GM21367 (cell line): ENCODE data around the gene COL4A3.
"Not testable (repeated sequence)": the region's sequence is repeated elsewhere in the genome, so short reads cannot be mapped to it uniquely, and the experiment has no call there.

Experiments used
- ATAC-seq: cut with Tn5 transposase; IDR thresholded peaks from one replicate; pipeline ENCODE4 v1.9.1; 2021; ENCODE audit not compliant: unreplicated experiment

The COL4A3 gene

DNA sequence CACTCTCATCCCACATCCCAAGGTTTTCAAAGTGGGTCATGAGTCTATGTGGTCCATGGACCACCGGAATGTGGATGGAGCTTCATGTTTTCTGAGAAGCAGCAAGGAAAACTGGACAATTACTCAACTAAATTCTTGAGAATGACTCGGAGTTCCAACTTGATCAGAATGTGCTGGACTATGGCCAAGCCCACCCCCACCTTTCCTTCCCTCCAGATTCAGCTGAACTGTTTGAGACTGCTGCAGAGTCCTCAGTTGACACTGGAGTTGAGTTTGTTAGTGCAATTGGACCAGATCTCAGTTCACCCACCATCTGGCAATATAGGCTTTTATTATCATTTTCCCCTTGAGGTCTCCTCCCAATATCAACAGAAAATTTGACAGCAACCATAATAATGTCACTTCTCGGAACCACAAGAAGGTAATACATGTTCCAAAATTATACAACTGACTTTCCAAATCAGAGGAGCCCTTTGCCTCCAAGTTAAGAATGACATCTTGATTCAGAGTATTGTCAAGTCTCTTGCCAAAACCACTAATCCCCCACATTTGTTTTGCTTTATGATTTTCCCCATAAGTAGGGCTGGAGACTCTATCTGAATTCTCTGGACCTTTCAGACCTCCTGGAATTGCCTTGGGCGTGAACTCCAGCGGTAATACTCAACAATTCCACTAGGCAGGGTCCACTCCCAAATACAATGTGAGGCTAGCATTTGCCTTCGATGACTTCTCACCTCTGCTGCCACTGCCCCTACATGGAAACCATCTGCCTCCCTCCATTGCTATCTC lies 9.2 kb upstream of the COL4A3 start:
- ATAC-seq, result no peak

- no peak for ATAC-seq
Observed at GRCh38 chr2:227160164-227160563, 4.3 kb upstream of the COL4A3 start.

DNA sequence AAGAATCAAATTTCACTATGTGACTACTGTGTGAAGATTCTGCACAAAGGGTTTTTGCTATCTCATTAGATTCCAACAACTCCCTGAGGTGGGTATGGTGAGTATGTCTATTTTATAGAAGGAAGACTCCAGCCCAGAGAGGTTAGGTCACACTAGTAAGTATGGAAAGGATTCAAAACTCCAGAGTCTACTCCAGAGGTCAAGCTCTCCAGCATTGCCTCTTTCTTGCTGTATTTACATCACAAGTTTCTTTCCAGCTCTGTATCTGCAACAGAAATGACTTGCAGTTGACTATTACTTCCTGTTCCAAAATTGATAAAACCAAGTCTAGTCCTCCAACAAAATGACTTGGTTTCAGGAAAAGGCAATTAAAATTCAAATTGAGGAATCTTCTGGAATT lies 2.5 kb upstream of the COL4A3 start:
- no peak for ATAC-seq

GRCh38 chr2:227163485-227163997 lies 883 bp upstream of the COL4A3 start:
- ATAC-seq, result peak; percentile 66

DNA sequence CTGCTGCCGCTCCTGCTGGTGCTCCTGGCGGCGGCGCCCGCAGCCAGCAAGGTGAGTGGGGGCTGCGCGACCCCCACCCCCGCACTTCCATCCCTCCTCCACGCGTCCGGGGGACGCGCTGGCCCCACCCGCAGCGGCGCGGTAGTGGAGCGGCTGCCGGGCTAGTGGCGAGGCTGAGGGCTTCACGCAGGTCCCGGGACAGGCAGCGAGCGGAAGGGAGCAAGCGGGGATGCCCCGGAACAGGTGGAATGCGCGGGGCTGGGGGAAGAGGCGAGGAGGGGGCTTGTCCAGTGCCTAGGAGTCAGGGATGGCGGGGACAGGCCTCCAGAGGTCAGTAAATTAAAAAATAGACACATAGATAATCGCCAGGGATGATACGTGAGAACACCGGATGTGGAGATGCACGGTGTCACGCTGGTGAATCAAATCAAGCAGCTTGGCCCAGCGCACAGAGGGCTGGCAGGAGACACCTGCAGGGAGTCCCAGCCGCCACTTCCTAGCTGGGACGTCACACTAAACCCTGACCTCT lies 403 bp downstream of the COL4A3 start:
- peak; percentile 63 for ATAC-seq

DNA sequence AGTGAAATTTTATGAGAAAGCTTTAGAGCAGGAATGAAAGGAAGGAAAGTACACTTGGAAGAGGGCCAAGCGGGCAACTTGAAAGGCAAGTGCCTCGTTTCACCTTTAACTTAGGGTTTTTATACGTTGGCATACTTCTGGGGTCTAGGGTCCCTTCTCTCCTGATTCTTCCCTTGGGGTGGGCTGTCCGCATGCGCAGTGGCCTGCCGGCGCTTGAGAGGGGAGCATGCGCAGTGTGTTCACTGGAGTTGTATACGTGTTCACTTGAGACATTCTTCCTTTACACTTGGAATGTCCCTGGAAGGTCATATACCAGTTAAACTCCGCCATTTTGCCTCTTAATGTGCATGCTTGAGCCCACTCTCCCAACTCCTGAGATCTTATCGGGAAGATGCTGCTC lies 7.4 kb downstream of the COL4A3 start:
- ATAC-seq, result not testable (repeated sequence)

DNA sequence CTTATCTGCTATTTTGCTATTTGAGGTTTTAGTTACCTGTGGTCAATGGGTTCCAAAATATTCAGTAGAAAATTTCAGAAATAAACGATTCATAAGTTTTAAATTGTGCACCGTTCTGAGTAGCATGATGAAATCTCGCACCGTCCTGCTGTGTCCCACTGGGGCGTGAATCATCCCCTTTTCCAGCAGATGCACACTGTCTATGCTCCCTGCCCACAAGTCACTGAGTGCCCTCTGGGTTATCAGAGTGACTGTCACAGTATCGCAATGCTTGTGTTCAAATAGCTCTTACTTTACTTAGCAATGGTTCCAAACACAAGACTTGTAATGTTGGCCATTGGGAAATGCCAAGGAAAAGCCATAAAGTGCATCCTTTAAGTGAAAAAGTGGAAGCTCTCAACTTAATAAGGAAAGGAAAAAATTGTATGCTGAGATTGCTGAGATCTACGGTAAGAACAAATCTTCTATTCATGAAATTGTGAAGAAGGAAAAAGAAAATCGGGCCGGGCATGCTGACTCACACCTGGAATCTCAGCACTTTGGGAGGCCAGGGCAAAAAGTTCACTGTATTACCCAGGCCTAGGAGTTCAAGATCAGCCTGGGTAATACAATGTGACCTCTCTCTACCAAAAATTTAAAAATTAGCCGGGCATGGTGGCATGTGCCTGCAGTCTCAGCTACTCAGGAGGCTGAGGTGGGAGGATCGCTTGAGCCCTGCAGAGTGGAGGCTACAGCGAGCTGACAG lies 13.3 kb downstream of the COL4A3 start:
- no peak for ATAC-seq

- ATAC-seq, result no peak
Observed at GRCh38 chr2:227179988-227180685, 15.7 kb downstream of the COL4A3 start.

DNA sequence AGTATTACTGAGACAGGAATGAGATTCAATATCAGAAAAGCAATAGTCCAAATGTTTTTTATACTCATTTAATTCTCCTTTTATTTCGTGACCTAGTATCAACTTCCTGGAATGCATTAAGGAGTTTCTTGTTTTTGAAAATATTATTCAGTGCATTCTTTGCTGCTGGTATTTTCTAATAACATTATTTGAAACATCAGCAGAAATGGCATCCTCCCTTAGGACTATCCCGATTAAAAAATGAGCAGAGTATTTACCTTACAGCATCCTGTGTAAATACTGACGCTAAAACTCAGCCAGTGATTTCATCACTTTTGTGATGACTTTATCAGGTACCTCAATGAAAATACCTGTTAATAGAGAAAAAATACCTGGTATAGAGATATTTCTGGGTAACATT lies 16.3 kb downstream of the COL4A3 start:
- ATAC-seq, result no peak

DNA sequence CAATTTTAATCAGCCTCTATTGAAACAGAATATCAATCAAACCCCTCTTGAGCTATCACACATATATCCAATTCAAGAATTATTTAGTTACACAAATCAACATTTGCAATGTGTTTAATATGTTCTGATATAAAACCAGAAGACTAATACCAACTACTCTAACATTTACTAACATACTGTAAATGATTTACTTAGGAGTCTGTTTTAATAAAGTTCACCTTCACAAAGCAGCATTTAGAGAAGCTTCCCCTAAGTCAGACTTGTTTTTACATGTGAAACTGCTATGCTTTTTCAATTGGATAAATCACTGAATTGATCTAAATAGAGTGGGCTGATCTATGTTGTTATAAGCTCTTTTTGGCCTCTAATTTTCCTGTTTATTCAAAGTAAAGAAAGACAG lies 18.3 kb downstream of the COL4A3 start:
- ATAC-seq, result no peak

- no peak for ATAC-seq
Observed at GRCh38 chr2:227183657-227184367, 19.4 kb downstream of the COL4A3 start.

DNA sequence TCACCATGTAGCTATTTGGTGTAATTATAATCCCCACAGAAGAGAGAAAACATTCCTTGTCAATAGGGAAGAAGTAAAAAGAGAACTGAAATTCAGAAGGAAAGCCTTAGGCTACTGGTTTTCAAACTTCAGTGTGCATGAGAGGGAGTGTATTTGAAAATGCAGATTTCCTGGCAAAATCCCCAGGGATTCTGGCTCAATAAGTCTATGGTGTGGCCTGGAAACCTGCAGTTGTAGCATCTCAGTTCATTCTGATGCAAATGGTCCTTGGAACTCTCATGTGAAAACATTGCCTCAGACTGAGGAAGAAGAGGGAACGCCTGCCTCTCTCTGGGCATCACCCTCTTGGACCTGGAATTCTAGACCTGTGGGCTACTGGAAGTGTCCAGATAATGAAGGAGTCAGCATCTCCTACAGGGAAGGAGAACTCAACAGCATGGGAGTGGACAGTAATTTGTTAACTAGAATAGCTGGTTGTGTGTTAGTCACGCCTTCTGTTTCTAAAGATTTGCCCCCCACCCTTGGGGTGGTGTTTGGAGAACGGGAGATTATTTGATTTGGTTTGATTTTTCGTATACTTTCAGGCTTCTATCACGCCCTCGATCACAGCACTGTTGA lies 21.3 kb downstream of the COL4A3 start:
- no peak for ATAC-seq

- no peak for ATAC-seq
Observed at GRCh38 chr2:227186751-227187150, 22.3 kb downstream of the COL4A3 start.

GRCh38 chr2:227188292-227188691 lies 23.9 kb downstream of the COL4A3 start:
- no peak for ATAC-seq

- ATAC-seq, result no peak
Observed at GRCh38 chr2:227191367-227191766, 26.9 kb downstream of the COL4A3 start.

DNA sequence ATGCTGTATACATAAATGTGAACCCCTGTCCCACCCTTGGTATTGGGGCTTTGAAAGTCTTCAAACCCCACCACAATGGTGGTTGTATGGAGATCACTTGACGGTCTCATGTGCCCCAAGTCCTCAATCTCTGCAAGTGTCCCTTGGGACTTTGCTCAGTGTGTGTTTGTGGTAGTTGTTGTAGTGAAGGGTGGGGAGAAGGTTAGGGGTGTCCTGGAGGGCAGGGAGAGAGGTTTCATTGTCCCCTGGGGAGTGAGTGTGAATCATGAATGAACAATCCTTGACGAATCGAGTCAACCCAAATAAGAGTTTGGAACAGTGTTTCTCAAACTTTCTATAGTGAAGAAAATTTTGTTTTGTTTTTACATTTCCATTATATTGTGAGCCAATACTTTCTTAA lies 28.1 kb downstream of the COL4A3 start:
- ATAC-seq, result no peak

GRCh38 chr2:227194219-227194618 lies 29.8 kb downstream of the COL4A3 start:
- no peak for ATAC-seq

GRCh38 chr2:227198866-227199265 lies 34.4 kb downstream of the COL4A3 start:
- no peak for ATAC-seq

DNA sequence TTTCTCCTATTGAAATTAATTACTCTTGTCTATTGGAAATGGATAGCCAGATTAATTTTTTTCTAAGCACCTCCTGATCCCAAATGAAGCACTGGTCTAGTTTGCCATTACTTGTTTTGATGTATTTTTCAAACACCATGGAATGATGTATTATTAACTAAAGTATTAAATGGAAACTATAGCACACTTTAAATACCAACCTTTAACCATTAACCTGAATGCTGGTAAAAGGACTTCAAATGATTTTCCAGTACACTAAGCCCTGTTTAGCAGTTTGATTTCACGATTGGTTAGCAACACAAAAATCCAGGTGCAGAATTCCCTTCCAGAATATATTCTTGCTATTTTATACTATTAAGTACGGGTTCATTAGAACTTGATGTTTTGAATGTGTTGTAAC lies 37.3 kb downstream of the COL4A3 start:
- ATAC-seq, result no peak

- ATAC-seq, result no peak
Observed at GRCh38 chr2:227204452-227204851, 40.0 kb downstream of the COL4A3 start.
